HepG2 (cell line): Measurements from ENCODE around the gene EEF2. TPM values are rescaled to one million over a fixed set of nuclear protein-coding genes. Genes with fewer than 3 reads are reported as not detected.
A peak's percentile ranks its signal among the peaks of the same experiment; 100 is the strongest.

Source experiments
- CBX1 ChIP-seq: IDR thresholded peaks from one replicate; pipeline ENCODE4 v1.6.1; 2016; ENCODE audit warnings: antibody characterized with exemption, low read depth
- EZH2 ChIP-seq: conservative IDR thresholded peaks from 2 replicates; pipeline ENCODE4 v1.6.1; 2012; ENCODE audit warnings: mild to moderate bottlenecking, low read depth, low read length, moderate library complexity
- GFI1 ChIP-seq: sonication (generic); formaldehyde crosslinking; IDR thresholded peaks from 2 replicates; pipeline ENCODE4 v1.5.0; 2020; ENCODE audit warnings: missing genetic modification reagents, mild to moderate bottlenecking, borderline replicate concordance
- HDAC1 ChIP-seq: sonication (generic); formaldehyde crosslinking; IDR thresholded peaks from 2 replicates; pipeline ENCODE4 v1.5.1; 2020; ENCODE audit warnings: mild to moderate bottlenecking, missing genetic modification reagents
- MED8 ChIP-seq: sonication (generic); formaldehyde crosslinking; IDR thresholded peaks from 2 replicates; pipeline ENCODE4 v1.8.1; 2023; ENCODE audit warnings: mild to moderate bottlenecking, missing genetic modification reagents; ENCODE audit not compliant: insufficient replicate concordance
- NONO ChIP-seq, 2 experiments: fragments of 450-650 bp in 1 of 2; sonication (generic) in 1 of 2; formaldehyde crosslinking in 1 of 2; IDR thresholded peaks in 1 of 2; conservative IDR thresholded peaks in 1 of 2; 2 replicates each; pipeline versions ENCODE4 v1.6.1 to v1.8.0; 2017 to 2022; ENCODE audit warnings: mild to moderate bottlenecking in 1 of 2, missing genetic modification reagents in 1 of 2, moderate library complexity in 1 of 2
- SETDB1 ChIP-seq: sonication (generic); formaldehyde crosslinking; IDR thresholded peaks from 2 replicates; pipeline ENCODE4 v1.5.1; 2020; ENCODE audit warnings: missing genetic modification reagents, mild to moderate bottlenecking, borderline replicate concordance
- SOX13 ChIP-seq, 3 experiments: fragments of 450-650 bp in 1 of 3; sonication (generic) in 1 of 3; formaldehyde crosslinking in 1 of 3; IDR thresholded peaks in 2 of 3; conservative IDR thresholded peaks in 1 of 3; 2 replicates each; pipeline versions ENCODE4 v1.5.0 to v1.6.1; 2016 to 2020; ENCODE audit warnings: antibody characterized with exemption in 1 of 3, mild to moderate bottlenecking in 1 of 3, missing compliant biosample characterization in 1 of 3, missing genetic modification reagents in 1 of 3, moderate library complexity in 1 of 3
- ZFP62 ChIP-seq: sonication (generic); formaldehyde crosslinking; IDR thresholded peaks from 2 replicates; pipeline ENCODE4 v1.4.0; 2020; ENCODE audit warnings: missing genetic modification reagents
- ZMYM2 ChIP-seq: sonication (generic); formaldehyde crosslinking; IDR thresholded peaks from 2 replicates; pipeline ENCODE4 v1.8.0; 2022; ENCODE audit warnings: mild to moderate bottlenecking, missing genetic modification reagents
- ZNF441 ChIP-seq: sonication (generic); formaldehyde crosslinking; IDR thresholded peaks from 2 replicates; pipeline ENCODE4 v1.7.0; 2021; ENCODE audit warnings: missing genetic modification reagents, borderline replicate concordance
- ZNF713 ChIP-seq: sonication (generic); formaldehyde crosslinking; IDR thresholded peaks from 2 replicates; pipeline ENCODE4 v1.4.0; 2020; ENCODE audit warnings: mild to moderate bottlenecking, missing genetic modification reagents
- polyA plus RNA-seq, 8 experiments: library from polyadenylated mRNA; depleted of rRNA in 3 of 8; stranded (reverse) in 7 of 8; unstranded in 1 of 8; fragments of >200 nt; fragmentation: Illumina TruSeq in 4 of 8; extraction: Trizol in 4 of 8; gene quantifications; 2 replicates each; pipeline versions ENCODE4 v1.2.1 to v1.2.3, GENCODE V29; 2011 to 2016; ENCODE audit warnings: low read depth in 4 of 8, missing spikeins in 1 of 8, mixed read lengths in 1 of 8; ENCODE audit not compliant: insufficient read depth in 1 of 8
- total RNA-seq, 5 experiments: library from RNA; depleted of rRNA; stranded (reverse); fragments of >200 nt; fragmentation: Illumina TruSeq; extraction: Trizol; gene quantifications; 2 replicates each; pipeline ENCODE4 v1.2.3, GENCODE V29; 2016; ENCODE audit warnings: low read depth in 1 of 5
- TF ChIP-seq, protein P1 (sequence below): sonication (generic); formaldehyde crosslinking; IDR thresholded peaks from 2 replicates; pipeline ENCODE4 v1.4.0; 2020; ENCODE audit warnings: missing genetic modification reagents, borderline replicate concordance
- TF ChIP-seq, protein P2 (sequence below): sonication (generic); formaldehyde crosslinking; IDR thresholded peaks from 2 replicates; pipeline ENCODE4 v1.4.0; 2020; ENCODE audit warnings: mild to moderate bottlenecking, missing genetic modification reagents
- TF ChIP-seq, protein P3 (sequence below): sonication (generic); formaldehyde crosslinking; IDR thresholded peaks from 2 replicates; pipeline ENCODE4 v1.4.0; 2020; ENCODE audit warnings: missing genetic modification reagents
- TF ChIP-seq, protein P4 (sequence below): sonication (generic); formaldehyde crosslinking; IDR thresholded peaks from 2 replicates; pipeline ENCODE4 v1.5.0; 2020; ENCODE audit warnings: mild to moderate bottlenecking, missing genetic modification reagents, moderate library complexity

EEF2 gene
- total and polyA plus RNA-seq, 2 of the 13 experiments (the other 11 are each of a cell fraction or from before 2014, with no cell fraction given): 1,441 to 1,777 TPM

DNA sequence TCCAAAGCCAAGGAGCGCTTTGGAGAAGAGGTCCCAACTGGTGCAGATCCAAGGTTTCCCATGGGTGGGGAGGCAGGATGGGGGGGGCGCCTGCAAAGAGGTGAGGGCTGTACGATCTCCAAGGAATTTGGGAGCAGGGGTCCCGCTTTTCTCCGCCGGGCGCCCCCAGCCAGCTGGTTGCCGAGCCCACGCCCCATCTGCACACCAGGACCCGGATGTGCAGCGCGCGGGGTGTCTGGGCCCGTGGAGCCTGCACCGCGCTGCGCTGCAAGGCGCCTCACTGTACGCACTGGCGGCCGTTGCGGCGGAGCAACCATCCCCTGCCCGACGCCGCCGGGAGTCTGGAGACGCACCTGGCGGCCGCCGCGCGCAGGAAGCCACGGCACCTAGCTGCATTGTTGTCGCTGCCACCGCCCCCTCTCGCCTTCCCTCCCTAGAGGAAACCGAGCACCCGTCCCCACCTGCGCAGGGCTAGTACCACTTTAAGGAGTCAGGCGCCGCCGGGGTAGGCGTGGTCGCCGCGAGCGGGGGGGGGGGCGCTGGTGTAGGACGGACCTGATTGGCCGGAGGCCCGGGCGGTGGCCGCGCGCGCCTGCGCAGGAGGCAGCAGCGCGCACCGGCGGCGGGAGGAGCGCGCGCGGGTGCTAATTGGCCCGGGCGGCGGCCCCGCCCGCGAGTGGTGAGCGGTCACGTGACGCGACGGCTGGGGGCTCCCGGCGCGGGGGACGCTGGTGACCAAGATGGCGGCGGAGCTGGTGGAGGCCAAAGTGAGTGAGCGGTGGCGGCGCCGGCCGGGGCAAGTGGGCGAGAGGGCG, 22.0 kb upstream of the EEF2 start, which contains the start of gene PIAS4 (continued):
- TF ChIP-seq, protein P1, sequence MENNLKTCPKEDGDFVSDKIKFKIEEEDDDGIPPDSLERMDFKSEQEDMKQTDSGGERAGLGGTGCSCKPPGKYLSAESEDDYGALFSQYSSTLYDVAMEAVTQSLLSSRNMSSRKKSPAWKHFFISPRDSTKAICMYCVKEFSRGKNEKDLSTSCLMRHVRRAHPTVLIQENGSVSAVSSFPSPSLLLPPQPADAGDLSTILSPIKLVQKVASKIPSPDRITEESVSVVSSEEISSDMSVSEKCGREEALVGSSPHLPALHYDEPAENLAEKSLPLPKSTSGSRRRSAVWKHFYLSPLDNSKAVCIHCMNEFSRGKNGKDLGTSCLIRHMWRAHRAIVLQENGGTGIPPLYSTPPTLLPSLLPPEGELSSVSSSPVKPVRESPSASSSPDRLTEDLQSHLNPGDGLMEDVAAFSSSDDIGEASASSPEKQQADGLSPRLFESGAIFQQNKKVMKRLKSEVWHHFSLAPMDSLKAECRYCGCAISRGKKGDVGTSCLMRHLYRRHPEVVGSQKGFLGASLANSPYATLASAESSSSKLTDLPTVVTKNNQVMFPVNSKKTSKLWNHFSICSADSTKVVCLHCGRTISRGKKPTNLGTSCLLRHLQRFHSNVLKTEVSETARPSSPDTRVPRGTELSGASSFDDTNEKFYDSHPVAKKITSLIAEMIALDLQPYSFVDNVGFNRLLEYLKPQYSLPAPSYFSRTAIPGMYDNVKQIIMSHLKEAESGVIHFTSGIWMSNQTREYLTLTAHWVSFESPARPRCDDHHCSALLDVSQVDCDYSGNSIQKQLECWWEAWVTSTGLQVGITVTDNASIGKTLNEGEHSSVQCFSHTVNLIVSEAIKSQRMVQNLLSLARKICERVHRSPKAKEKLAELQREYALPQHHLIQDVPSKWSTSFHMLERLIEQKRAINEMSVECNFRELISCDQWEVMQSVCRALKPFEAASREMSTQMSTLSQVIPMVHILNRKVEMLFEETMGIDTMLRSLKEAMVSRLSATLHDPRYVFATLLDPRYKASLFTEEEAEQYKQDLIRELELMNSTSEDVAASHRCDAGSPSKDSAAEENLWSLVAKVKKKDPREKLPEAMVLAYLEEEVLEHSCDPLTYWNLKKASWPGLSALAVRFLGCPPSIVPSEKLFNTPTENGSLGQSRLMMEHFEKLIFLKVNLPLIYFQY: no peak
- TF ChIP-seq, protein P2, sequence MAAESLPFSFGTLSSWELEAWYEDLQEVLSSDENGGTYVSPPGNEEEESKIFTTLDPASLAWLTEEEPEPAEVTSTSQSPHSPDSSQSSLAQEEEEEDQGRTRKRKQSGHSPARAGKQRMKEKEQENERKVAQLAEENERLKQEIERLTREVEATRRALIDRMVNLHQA: no peak
- TF ChIP-seq ZFP62 (CRISPR knock-in tag) (no peak), MED8 (no peak), ZMYM2 (CRISPR knock-in tag) (no peak), GFI1 (CRISPR knock-in tag) (peak; percentile 72; the same call in 1 of the 2 replicates), ZNF713 (CRISPR knock-in tag) (no peak), SOX13 (IDR thresholded peaks at IDR 0.05) (no peak), SOX13 (CRISPR knock-in tag; conservative IDR thresholded peaks at IDR 0.05 in 1 of 2, IDR thresholded peaks at IDR 0.05 in 1 of 2) (0 out of 4 replicates have a peak, but pooled peaks of 1 of the 2 experiments have one; percentile 33), ZNF441 (CRISPR knock-in tag) (no peak), NONO (IDR thresholded peaks at IDR 0.05) (no peak), NONO (CRISPR knock-in tag; conservative IDR thresholded peaks at IDR 0.05) (peak; percentile 43; the same call in 1 of the 2 replicates), EZH2 (no peak), CBX1 (no peak), HDAC1 (peak; percentile 88), SETDB1 (CRISPR knock-in tag) (no peak)
- TF ChIP-seq, protein P3, sequence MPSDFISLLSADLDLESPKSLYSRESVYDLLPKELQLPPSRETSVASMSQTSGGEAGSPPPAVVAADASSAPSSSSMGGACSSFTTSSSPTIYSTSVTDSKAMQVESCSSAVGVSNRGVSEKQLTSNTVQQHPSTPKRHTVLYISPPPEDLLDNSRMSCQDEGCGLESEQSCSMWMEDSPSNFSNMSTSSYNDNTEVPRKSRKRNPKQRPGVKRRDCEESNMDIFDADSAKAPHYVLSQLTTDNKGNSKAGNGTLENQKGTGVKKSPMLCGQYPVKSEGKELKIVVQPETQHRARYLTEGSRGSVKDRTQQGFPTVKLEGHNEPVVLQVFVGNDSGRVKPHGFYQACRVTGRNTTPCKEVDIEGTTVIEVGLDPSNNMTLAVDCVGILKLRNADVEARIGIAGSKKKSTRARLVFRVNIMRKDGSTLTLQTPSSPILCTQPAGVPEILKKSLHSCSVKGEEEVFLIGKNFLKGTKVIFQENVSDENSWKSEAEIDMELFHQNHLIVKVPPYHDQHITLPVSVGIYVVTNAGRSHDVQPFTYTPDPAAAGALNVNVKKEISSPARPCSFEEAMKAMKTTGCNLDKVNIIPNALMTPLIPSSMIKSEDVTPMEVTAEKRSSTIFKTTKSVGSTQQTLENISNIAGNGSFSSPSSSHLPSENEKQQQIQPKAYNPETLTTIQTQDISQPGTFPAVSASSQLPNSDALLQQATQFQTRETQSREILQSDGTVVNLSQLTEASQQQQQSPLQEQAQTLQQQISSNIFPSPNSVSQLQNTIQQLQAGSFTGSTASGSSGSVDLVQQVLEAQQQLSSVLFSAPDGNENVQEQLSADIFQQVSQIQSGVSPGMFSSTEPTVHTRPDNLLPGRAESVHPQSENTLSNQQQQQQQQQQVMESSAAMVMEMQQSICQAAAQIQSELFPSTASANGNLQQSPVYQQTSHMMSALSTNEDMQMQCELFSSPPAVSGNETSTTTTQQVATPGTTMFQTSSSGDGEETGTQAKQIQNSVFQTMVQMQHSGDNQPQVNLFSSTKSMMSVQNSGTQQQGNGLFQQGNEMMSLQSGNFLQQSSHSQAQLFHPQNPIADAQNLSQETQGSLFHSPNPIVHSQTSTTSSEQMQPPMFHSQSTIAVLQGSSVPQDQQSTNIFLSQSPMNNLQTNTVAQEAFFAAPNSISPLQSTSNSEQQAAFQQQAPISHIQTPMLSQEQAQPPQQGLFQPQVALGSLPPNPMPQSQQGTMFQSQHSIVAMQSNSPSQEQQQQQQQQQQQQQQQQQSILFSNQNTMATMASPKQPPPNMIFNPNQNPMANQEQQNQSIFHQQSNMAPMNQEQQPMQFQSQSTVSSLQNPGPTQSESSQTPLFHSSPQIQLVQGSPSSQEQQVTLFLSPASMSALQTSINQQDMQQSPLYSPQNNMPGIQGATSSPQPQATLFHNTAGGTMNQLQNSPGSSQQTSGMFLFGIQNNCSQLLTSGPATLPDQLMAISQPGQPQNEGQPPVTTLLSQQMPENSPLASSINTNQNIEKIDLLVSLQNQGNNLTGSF: no peak
- TF ChIP-seq, protein P4, sequence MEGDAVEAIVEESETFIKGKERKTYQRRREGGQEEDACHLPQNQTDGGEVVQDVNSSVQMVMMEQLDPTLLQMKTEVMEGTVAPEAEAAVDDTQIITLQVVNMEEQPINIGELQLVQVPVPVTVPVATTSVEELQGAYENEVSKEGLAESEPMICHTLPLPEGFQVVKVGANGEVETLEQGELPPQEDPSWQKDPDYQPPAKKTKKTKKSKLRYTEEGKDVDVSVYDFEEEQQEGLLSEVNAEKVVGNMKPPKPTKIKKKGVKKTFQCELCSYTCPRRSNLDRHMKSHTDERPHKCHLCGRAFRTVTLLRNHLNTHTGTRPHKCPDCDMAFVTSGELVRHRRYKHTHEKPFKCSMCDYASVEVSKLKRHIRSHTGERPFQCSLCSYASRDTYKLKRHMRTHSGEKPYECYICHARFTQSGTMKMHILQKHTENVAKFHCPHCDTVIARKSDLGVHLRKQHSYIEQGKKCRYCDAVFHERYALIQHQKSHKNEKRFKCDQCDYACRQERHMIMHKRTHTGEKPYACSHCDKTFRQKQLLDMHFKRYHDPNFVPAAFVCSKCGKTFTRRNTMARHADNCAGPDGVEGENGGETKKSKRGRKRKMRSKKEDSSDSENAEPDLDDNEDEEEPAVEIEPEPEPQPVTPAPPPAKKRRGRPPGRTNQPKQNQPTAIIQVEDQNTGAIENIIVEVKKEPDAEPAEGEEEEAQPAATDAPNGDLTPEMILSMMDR (CRISPR knock-in tag): peak; percentile 35
